ENCODE results near the gene ITPK1.

The ITPK1 gene

GRCh38 chr14:93019367-93019843 is 96.3 kb downstream of the ITPK1 start:
- Histone ChIP-seq H2BK5ac (ENCODE audit: low read depth, low read length, poor library complexity, severe bottlenecking) (no peak overlapping the region), H3K23ac (ENCODE audit: low read length in 2 of 2) (no peak overlapping the region), H3K14ac (ENCODE audit: low read length in 2 of 2) (no peak overlapping the region), H3K27ac (ENCODE audit: low read length, poor library complexity, severe bottlenecking) (no peak overlapping the region), H2BK12ac (ENCODE audit: low read length in 2 of 2) (no peak overlapping the region), H4K91ac (ENCODE audit: low read length) (no peak overlapping the region), H3K9me3 (ENCODE audit: control insufficient read depth, low read length) (no peaks in the 10 kb centered on the region), H2BK120ac (ENCODE audit: low read depth, low read length) (no peak overlapping the region), H4K8ac (ENCODE audit: low read length) (no peak overlapping the region), H3K27me3 (ENCODE audit: control insufficient read depth in 1 of 2, insufficient read depth in 1 of 2, low read length in 2 of 2) (peaks cover 3 to 6% of the 10 kb centered on the region in 2 experiments), H2AK5ac (ENCODE audit: low read length, severe bottlenecking) (no peak overlapping the region), H3K4me2 (ENCODE audit: low read length, poor library complexity, severe bottlenecking) (no peak overlapping the region), H3K4me1 (ENCODE audit: control insufficient read depth, insufficient read depth, low read depth, low read length) (peaks cover 9% of the 10 kb centered on the region), H3K18ac (ENCODE audit: low read depth in 1 of 2, low read length in 2 of 2) (no peak overlapping the region), H2AFZ (ENCODE audit: low read depth, low read length) (no peak overlapping the region), H3K4me3 (ENCODE audit: insufficient read depth in 1 of 2, low read depth in 1 of 2, low read length in 2 of 2) (no peak overlapping the region), H3K9ac (ENCODE audit: low read length) (no peak overlapping the region), H3K36me3 (ENCODE audit: control insufficient read depth in 1 of 2, insufficient read depth in 2 of 2, low read depth in 1 of 2, low read length in 2 of 2) (peaks cover 0 to 7% of the 10 kb centered on the region in 2 experiments), H3K79me1 (replicated peaks; ENCODE audit: low read length, poor library complexity, severe bottlenecking) (no peaks in the 10 kb centered on the region), H3K4ac (ENCODE audit: low read depth in 1 of 2, low read length in 2 of 2) (no peak overlapping the region), H2BK15ac (ENCODE audit: low read depth, poor library complexity, severe bottlenecking) (no peak overlapping the region)
- WGBS: 83% methylated on average over 14 of the region's 14 CpGs
- DNase-seq: no peak

GRCh38 chr14:93018366-93018765 is 97.4 kb downstream of the ITPK1 start:
- Histone ChIP-seq H3K4me1 (ENCODE audit: control insufficient read depth, insufficient read depth, low read depth, low read length) (peaks cover 10% of the 10 kb centered on the region), H3K79me1 (replicated peaks; ENCODE audit: low read length, poor library complexity, severe bottlenecking) (no peaks in the 10 kb centered on the region), H3K9ac (ENCODE audit: low read length) (peak overlapping the region; percentile 55), H2AK5ac (ENCODE audit: low read length, severe bottlenecking) (no peak overlapping the region), H2BK15ac (ENCODE audit: low read depth, poor library complexity, severe bottlenecking) (no peak overlapping the region), H3K18ac (ENCODE audit: low read depth in 1 of 2, low read length in 2 of 2) (no peak overlapping the region), H2BK12ac (ENCODE audit: low read length in 2 of 2) (no peak overlapping the region), H3K4me2 (ENCODE audit: low read length, poor library complexity, severe bottlenecking) (no peak overlapping the region), H3K23ac (ENCODE audit: low read length in 2 of 2) (no peak overlapping the region), H3K9me3 (ENCODE audit: control insufficient read depth, low read length) (no peaks in the 10 kb centered on the region), H3K36me3 (ENCODE audit: control insufficient read depth in 1 of 2, insufficient read depth in 2 of 2, low read depth in 1 of 2, low read length in 2 of 2) (peaks cover 0 to 7% of the 10 kb centered on the region in 2 experiments), H3K27ac (ENCODE audit: low read length, poor library complexity, severe bottlenecking) (no peak overlapping the region), H3K27me3 (ENCODE audit: control insufficient read depth in 1 of 2, insufficient read depth in 1 of 2, low read length in 2 of 2) (peaks cover 3 to 6% of the 10 kb centered on the region in 2 experiments), H4K91ac (ENCODE audit: low read length) (no peak overlapping the region), H4K8ac (ENCODE audit: low read length) (no peak overlapping the region), H2AFZ (ENCODE audit: low read depth, low read length) (no peak overlapping the region), H3K4me3 (ENCODE audit: insufficient read depth in 1 of 2, low read depth in 1 of 2, low read length in 2 of 2) (no peak overlapping the region), H3K14ac (ENCODE audit: low read length in 2 of 2) (no peak overlapping the region), H3K4ac (ENCODE audit: low read depth in 1 of 2, low read length in 2 of 2) (no peak overlapping the region), H2BK5ac (ENCODE audit: low read depth, low read length, poor library complexity, severe bottlenecking) (no peak overlapping the region), H2BK120ac (ENCODE audit: low read depth, low read length) (no peak overlapping the region)
- peak; percentile 14 for DNase-seq
- WGBS: 82% methylated on average over 5 of the region's 8 CpGs

- H3K36me3 ChIP-seq (ENCODE audit: control insufficient read depth in 1 of 2, insufficient read depth in 2 of 2, low read depth in 1 of 2, low read length in 2 of 2): peaks cover 0 to 7% of the 10 kb centered on the region in 2 experiments
- H3K9ac ChIP-seq (ENCODE audit: low read length): no peak overlapping the region
- H3K18ac ChIP-seq (ENCODE audit: low read depth in 1 of 2, low read length in 2 of 2): no peak overlapping the region
- H3K4ac ChIP-seq (ENCODE audit: low read depth in 1 of 2, low read length in 2 of 2): no peak overlapping the region
- H3K4me3 ChIP-seq (ENCODE audit: insufficient read depth in 1 of 2, low read depth in 1 of 2, low read length in 2 of 2): no peak overlapping the region
- peaks cover 3 to 6% of the 10 kb centered on the region in 2 experiments for H3K27me3 ChIP-seq (ENCODE audit: control insufficient read depth in 1 of 2, insufficient read depth in 1 of 2, low read length in 2 of 2)
- H2BK12ac ChIP-seq (ENCODE audit: low read length in 2 of 2): no peak overlapping the region
- H2AFZ ChIP-seq (ENCODE audit: low read depth, low read length): no peak overlapping the region
- H4K8ac ChIP-seq (ENCODE audit: low read length): no peak overlapping the region
- H3K4me2 ChIP-seq (ENCODE audit: low read length, poor library complexity, severe bottlenecking): no peak overlapping the region
- H2BK5ac ChIP-seq (ENCODE audit: low read depth, low read length, poor library complexity, severe bottlenecking): no peak overlapping the region
- H4K91ac ChIP-seq (ENCODE audit: low read length): no peak overlapping the region
- no peak for DNase-seq
- no peaks in the 10 kb centered on the region for H3K79me1 ChIP-seq (replicated peaks; ENCODE audit: low read length, poor library complexity, severe bottlenecking)
- no peak overlapping the region for H2BK120ac ChIP-seq (ENCODE audit: low read depth, low read length)
- no peak overlapping the region for H3K23ac ChIP-seq (ENCODE audit: low read length in 2 of 2)
- WGBS: 90% methylated on average over 7 of the region's 10 CpGs
- H3K27ac ChIP-seq (ENCODE audit: low read length, poor library complexity, severe bottlenecking): no peak overlapping the region
- peaks cover 13% of the 10 kb centered on the region for H3K4me1 ChIP-seq (ENCODE audit: control insufficient read depth, insufficient read depth, low read depth, low read length)
- no peak overlapping the region for H2BK15ac ChIP-seq (ENCODE audit: low read depth, poor library complexity, severe bottlenecking)
- H2AK5ac ChIP-seq (ENCODE audit: low read length, severe bottlenecking): no peak overlapping the region
- H3K9me3 ChIP-seq (ENCODE audit: control insufficient read depth, low read length): no peaks in the 10 kb centered on the region
- H3K14ac ChIP-seq (ENCODE audit: low read length in 2 of 2): no peak overlapping the region
Observed at GRCh38 chr14:93017898-93018297, 97.8 kb downstream of the ITPK1 start.

- no peak overlapping the region for H2AK5ac ChIP-seq (ENCODE audit: low read length, severe bottlenecking)
- 76% methylated on average over 14 of the region's 17 CpGs for WGBS
- H3K14ac ChIP-seq (ENCODE audit: low read length in 2 of 2): no peak overlapping the region
- no peak overlapping the region for H2BK12ac ChIP-seq (ENCODE audit: low read length in 2 of 2)
- H3K4me2 ChIP-seq (ENCODE audit: low read length, poor library complexity, severe bottlenecking): no peak overlapping the region
- H3K36me3 ChIP-seq (ENCODE audit: control insufficient read depth in 1 of 2, insufficient read depth in 2 of 2, low read depth in 1 of 2, low read length in 2 of 2): peaks cover 0 to 7% of the 10 kb centered on the region in 2 experiments
- no peak overlapping the region for H3K9ac ChIP-seq (ENCODE audit: low read length)
- H2BK5ac ChIP-seq (ENCODE audit: low read depth, low read length, poor library complexity, severe bottlenecking): no peak overlapping the region
- no peak overlapping the region for H4K8ac ChIP-seq (ENCODE audit: low read length)
- no peak overlapping the region for H3K27ac ChIP-seq (ENCODE audit: low read length, poor library complexity, severe bottlenecking)
- no peaks in the 10 kb centered on the region for H3K9me3 ChIP-seq (ENCODE audit: control insufficient read depth, low read length)
- H3K4me3 ChIP-seq (ENCODE audit: insufficient read depth in 1 of 2, low read depth in 1 of 2, low read length in 2 of 2): no peak overlapping the region
- no peak for DNase-seq
- H4K91ac ChIP-seq (ENCODE audit: low read length): no peak overlapping the region
- H3K4me1 ChIP-seq (ENCODE audit: control insufficient read depth, insufficient read depth, low read depth, low read length): peaks cover 16% of the 10 kb centered on the region
- no peak overlapping the region for H2BK120ac ChIP-seq (ENCODE audit: low read depth, low read length)
- H3K79me1 ChIP-seq (replicated peaks; ENCODE audit: low read length, poor library complexity, severe bottlenecking): no peaks in the 10 kb centered on the region
- no peak overlapping the region for H2AFZ ChIP-seq (ENCODE audit: low read depth, low read length)
- H3K23ac ChIP-seq (ENCODE audit: low read length in 2 of 2): no peak overlapping the region
- no peak overlapping the region for H3K18ac ChIP-seq (ENCODE audit: low read depth in 1 of 2, low read length in 2 of 2)
- no peak overlapping the region for H3K4ac ChIP-seq (ENCODE audit: low read depth in 1 of 2, low read length in 2 of 2)
- no peak overlapping the region for H2BK15ac ChIP-seq (ENCODE audit: low read depth, poor library complexity, severe bottlenecking)
- peaks cover 3 to 6% of the 10 kb centered on the region in 2 experiments for H3K27me3 ChIP-seq (ENCODE audit: control insufficient read depth in 1 of 2, insufficient read depth in 1 of 2, low read length in 2 of 2)
Observed at GRCh38 chr14:93017301-93017797, 98.4 kb downstream of the ITPK1 start.

Measured in mesenchymal stem cell (in vitro differentiated cells and primary cell).